DND-41 (cell line): ENCODE results near the gene AIF1L.

Source experiments
- ATAC-seq: fragments of 200-7000 bp; cut with Tn5 transposase; 3 replicates; pipeline ENCODE4 v1.9.1; 2021; ENCODE audit warnings: low read depth; ENCODE audit not compliant: insufficient read depth
- DNase-seq: peaks from one replicate; pipeline ENCODE4 v3.0.0-alpha.2; 2020
- H2AFZ ChIP-seq: 2 replicates; pipeline ENCODE4 v1.6.0; 2012; ENCODE audit warnings: low read depth, low read length
- H3K27ac ChIP-seq: 2 replicates; pipeline ENCODE4 v1.5.1; 2012; ENCODE audit warnings: low read length, inconsistent platforms
- H3K27me3 ChIP-seq: fragments of 200-600 bp; sonication (generic); 2 replicates; pipeline ENCODE4 v1.6.0; 2012; ENCODE audit warnings: low read length, mild to moderate bottlenecking, inconsistent platforms; ENCODE audit not compliant: insufficient read depth, poor library complexity
- H3K36me3 ChIP-seq: 2 replicates; pipeline ENCODE4 v1.5.1; 2012; ENCODE audit warnings: low read length, inconsistent platforms; ENCODE audit not compliant: insufficient read depth
- H3K4me1 ChIP-seq: 2 replicates; pipeline ENCODE4 v1.5.1; 2012; ENCODE audit warnings: mild to moderate bottlenecking, low read length; ENCODE audit not compliant: insufficient read depth
- H3K4me2 ChIP-seq: 2 replicates; pipeline ENCODE4 v1.6.0; 2012; ENCODE audit warnings: mild to moderate bottlenecking, moderate library complexity, low read length, inconsistent platforms; ENCODE audit not compliant: insufficient read depth
- H3K4me3 ChIP-seq, 2 experiments: fragments of 200-600 bp in 1 of 2; shearing (Covaris generic) in 1 of 2; 2 replicates each; pipeline ENCODE4 v1.5.1; 2012 to 2016; ENCODE audit warnings: inconsistent platforms in 2 of 2, low read length in 2 of 2, mild to moderate bottlenecking in 2 of 2, low read depth in 1 of 2, moderate library complexity in 1 of 2
- H3K79me2 ChIP-seq: 2 replicates; pipeline ENCODE4 v1.6.0; 2012; ENCODE audit warnings: low read length, inconsistent platforms; ENCODE audit not compliant: insufficient read depth
- H3K9ac ChIP-seq: 2 replicates; pipeline ENCODE4 v1.6.0; 2012; ENCODE audit warnings: low read depth, mild to moderate bottlenecking, inconsistent platforms, low read length, moderate library complexity
- H3K9me3 ChIP-seq: 2 replicates; pipeline ENCODE4 v1.5.1; 2012; ENCODE audit warnings: low read length, moderate library complexity, mild to moderate bottlenecking, inconsistent platforms; ENCODE audit not compliant: insufficient read depth, severe bottlenecking
- H4K20me1 ChIP-seq: 2 replicates; pipeline ENCODE4 v1.6.0; 2012; ENCODE audit warnings: low read length; ENCODE audit not compliant: insufficient read depth
- CTCF ChIP-seq: IDR thresholded peaks from 2 replicates; pipeline ENCODE4 v1.5.1; 2012; ENCODE audit warnings: borderline replicate concordance, low read length, moderate library complexity, mild to moderate bottlenecking; ENCODE audit not compliant: poor library complexity, severe bottlenecking; ENCODE audit errors: extremely low read depth
- EZH2 ChIP-seq: IDR thresholded peaks from 3 replicates; pipeline ENCODE4 v1.6.1; 2012; ENCODE audit warnings: borderline replicate concordance, low read depth, mild to moderate bottlenecking, moderate library complexity, low read length, inconsistent platforms; ENCODE audit not compliant: severe bottlenecking

Gene AIF1L

GRCh38 chr9:131084661-131085369 lies 11.5 kb upstream of the AIF1L start:
- H3K4me2 ChIP-seq = no peak overlapping the region
- no peaks in the 10 kb centered on the region for H3K36me3 ChIP-seq
- no peak overlapping the region for H3K4me3 ChIP-seq
- H4K20me1 ChIP-seq = no peaks in the 10 kb centered on the region
- H2AFZ ChIP-seq = no peak overlapping the region
- no peak for ATAC-seq
- TF ChIP-seq EZH2 (no peak), CTCF (no peak)
- no peak overlapping the region for H3K9ac ChIP-seq
- DNase-seq = no peak
- H3K27ac ChIP-seq = no peak overlapping the region
- no peaks in the 10 kb centered on the region for H3K79me2 ChIP-seq
- no peaks in the 10 kb centered on the region for H3K27me3 ChIP-seq
- no peaks in the 10 kb centered on the region for H3K9me3 ChIP-seq
- no peaks in the 10 kb centered on the region for H3K4me1 ChIP-seq

GRCh38 chr9:131085370-131086122 lies 10.8 kb upstream of the AIF1L start:
- no peak overlapping the region for H3K9ac ChIP-seq
- no peaks in the 10 kb centered on the region for H3K27me3 ChIP-seq
- DNase-seq (no peak), ATAC-seq (no peak)
- no peaks in the 10 kb centered on the region for H3K36me3 ChIP-seq
- no peaks in the 10 kb centered on the region for H3K9me3 ChIP-seq
- H3K4me2 ChIP-seq = no peak overlapping the region
- no peak overlapping the region for H3K4me3 ChIP-seq
- TF ChIP-seq EZH2 = no peak
- TF ChIP-seq CTCF = no peak
- H3K79me2 ChIP-seq = no peaks in the 10 kb centered on the region
- H3K27ac ChIP-seq = no peak overlapping the region
- no peaks in the 10 kb centered on the region for H4K20me1 ChIP-seq
- no peaks in the 10 kb centered on the region for H3K4me1 ChIP-seq
- H2AFZ ChIP-seq = no peak overlapping the region

- no peaks in the 10 kb centered on the region for H3K9me3 ChIP-seq
- H3K79me2 ChIP-seq = no peaks in the 10 kb centered on the region
- H2AFZ ChIP-seq = no peak overlapping the region
- no peaks in the 10 kb centered on the region for H3K4me1 ChIP-seq
- H3K36me3 ChIP-seq = no peaks in the 10 kb centered on the region
- no peaks in the 10 kb centered on the region for H3K27me3 ChIP-seq
- no peaks in the 10 kb centered on the region for H4K20me1 ChIP-seq
- TF ChIP-seq CTCF (no peak), EZH2 (no peak)
- no peak overlapping the region for H3K27ac ChIP-seq
- no peak overlapping the region for H3K9ac ChIP-seq
- H3K4me2 ChIP-seq = no peak overlapping the region
- DNase-seq (no peak), ATAC-seq (no peak)
- H3K4me3 ChIP-seq = no peak overlapping the region
Measured at GRCh38 chr9:131087354-131087893, 8.9 kb upstream of the AIF1L start.
